HCT116 (cell line): ENCODE data around the gene PIEZO2.

Experiments used
- CEBPB ChIP-seq: IDR thresholded peaks from 2 replicates; pipeline ENCODE4 v1.6.1; 2012; ENCODE audit warnings: low read depth
- CTCF ChIP-seq, 3 experiments: fragments of 200-600 bp in 1 of 3; sonication (generic) in 1 of 3; IDR thresholded peaks in 2 of 3; conservative IDR thresholded peaks in 1 of 3; 2 replicates each; pipeline ENCODE4 v1.5.1; 2012 to 2017; ENCODE audit warnings: low read depth in 2 of 3, low read length in 2 of 3, antibody characterized with exemption in 1 of 3, borderline replicate concordance in 1 of 3, control low read depth in 1 of 3, mild to moderate bottlenecking in 1 of 3, mixed read lengths in 1 of 3, mixed run types in 1 of 3, moderate library complexity in 1 of 3; ENCODE audit not compliant: insufficient read depth in 1 of 3
- EZH2 ChIP-seq: fragments of 200-600 bp; sonication (generic); IDR thresholded peaks from 2 replicates; pipeline ENCODE4 v1.6.1; 2017; ENCODE audit warnings: antibody characterized with exemption, mixed run types
- EZH2phosphoT487 ChIP-seq: fragments of 200-600 bp; IDR thresholded peaks from 2 replicates; pipeline ENCODE4 v1.6.1; 2018; ENCODE audit warnings: antibody characterized with exemption, borderline replicate concordance
- MAX ChIP-seq: IDR thresholded peaks from 2 replicates; pipeline ENCODE4 v1.6.1; 2012
- POLR2A ChIP-seq: IDR thresholded peaks from 2 replicates; pipeline ENCODE4 v1.7.0; 2011; ENCODE audit warnings: borderline replicate concordance; ENCODE audit not compliant: insufficient read depth, insufficient read length; ENCODE audit errors: extremely low read depth
- POLR2AphosphoS5 ChIP-seq: IDR thresholded peaks from 2 replicates; pipeline ENCODE4 v1.6.1; 2011; ENCODE audit warnings: mild to moderate bottlenecking, low read depth, low read length, moderate library complexity
- RAD21 ChIP-seq: IDR thresholded peaks from 2 replicates; pipeline ENCODE4 v1.6.1; 2012; ENCODE audit warnings: low read depth, mild to moderate bottlenecking
- SIN3A ChIP-seq: IDR thresholded peaks from 2 replicates; pipeline ENCODE4 v1.6.1; 2012; ENCODE audit warnings: low read depth
- ZNF274 ChIP-seq: fragments of 200-500 bp; sonication (Bioruptor generic); IDR thresholded peaks from 2 replicates; pipeline ENCODE4 v1.6.1; 2014; ENCODE audit warnings: mild to moderate bottlenecking, low read depth, low read length, inconsistent platforms

- TF ChIP-seq CTCF (IDR thresholded peaks at IDR 0.05 in 2 of 3, conservative IDR thresholded peaks at IDR 0.05 in 1 of 3; ENCODE audit: borderline replicate concordance in 1 of 3, insufficient read depth in 1 of 3, low read depth in 2 of 3, low read length in 2 of 3) (no peak), RAD21 (no peak), POLR2AphosphoS5 (no peak), EZH2 (no peak), POLR2A (no peak), MAX (no peak), ZNF274 (no peak), CEBPB (no peak), SIN3A (no peak), EZH2phosphoT487 (no peak)
These were observed 405.6 kb downstream of the PIEZO2 start for GRCh38 chr18:10743766-10744165.
